ENCODE data around the gene KCTD1. TPM values are rescaled to one million over a fixed set of nuclear protein-coding genes. Genes with fewer than 3 reads are reported as not detected.

The KCTD1 gene
- total RNA-seq, 1 donor from 2014 or later = 31.8 TPM

DNA sequence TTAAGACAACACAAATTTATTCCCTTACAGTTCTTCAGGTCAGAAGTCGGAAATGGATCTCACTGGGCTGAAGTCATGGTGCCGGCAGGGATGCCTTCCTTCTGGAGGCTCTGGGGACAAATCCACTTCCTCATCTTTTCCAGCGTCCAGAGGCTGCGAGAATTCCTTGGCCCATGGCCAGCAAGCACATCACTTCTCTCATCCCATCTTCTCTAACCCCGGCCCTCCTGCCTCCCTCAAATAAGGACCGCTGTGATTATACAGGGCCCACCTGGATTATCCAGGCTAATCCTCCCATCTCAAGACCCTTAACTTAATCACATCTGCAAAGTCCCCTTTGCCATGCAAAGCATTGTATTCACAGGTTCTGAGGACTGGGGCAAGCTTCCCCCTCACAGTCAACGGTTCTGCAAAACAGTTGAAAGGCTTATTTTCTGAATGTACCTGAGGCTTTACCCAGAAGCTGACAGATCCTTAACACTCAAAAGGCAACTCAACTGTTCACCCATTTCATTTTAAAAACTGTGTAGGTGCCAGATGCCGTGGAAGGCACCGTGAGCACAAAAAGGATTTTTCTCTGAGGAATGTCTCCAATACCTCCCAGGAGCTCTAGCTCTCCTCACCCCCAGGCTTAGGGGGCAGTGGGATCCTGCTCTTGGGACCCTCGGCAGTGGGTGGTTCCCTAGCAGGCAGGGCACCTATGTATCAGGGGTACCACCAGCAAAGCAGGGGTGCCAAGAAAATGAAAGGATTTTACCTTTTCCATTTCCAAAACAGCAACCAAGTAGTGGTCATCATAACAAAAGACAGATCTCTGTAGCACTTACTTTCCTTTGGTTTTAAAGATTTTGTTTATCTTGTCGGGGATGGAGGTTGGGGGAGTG is 84.0 kb downstream of the KCTD1 start:
- Mint-ChIP-seq H3K9me3 (ENCODE audit: unreplicated experiment) (no peaks in the 10 kb centered on the region), H3K36me3 (ENCODE audit: low read depth, unreplicated experiment) (peaks cover 15% of the 10 kb centered on the region)
- no peak for FAIRE-seq

DNA sequence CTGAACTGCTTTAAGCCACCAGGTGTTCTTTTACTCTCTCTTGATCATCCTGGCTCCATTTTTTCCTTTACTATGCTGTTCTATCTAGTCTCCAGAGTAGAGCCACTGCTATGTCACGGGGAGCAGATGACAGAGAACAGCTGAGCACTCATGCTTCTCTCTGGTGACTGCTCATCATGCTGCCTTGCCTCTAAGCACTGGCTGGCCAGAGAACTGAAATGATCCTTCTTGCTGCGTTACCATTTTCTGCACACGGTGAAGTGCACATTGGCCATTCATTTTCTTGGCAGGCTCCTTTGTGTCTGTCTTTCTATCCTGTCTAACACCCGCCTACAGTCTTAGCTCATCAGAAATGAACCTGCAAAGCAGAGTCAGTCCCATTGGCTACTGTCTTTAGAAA is 86.0 kb downstream of the KCTD1 start:
- peaks cover 21% of the 10 kb centered on the region for H3K4me1 Mint-ChIP-seq (ENCODE audit: low read depth, unreplicated experiment)
- no peak for DNase-seq (ENCODE audit: low read depth)
- H3K27ac Mint-ChIP-seq (ENCODE audit: unreplicated experiment) = no peak overlapping the region
- Histone ChIP-seq H3K4me3 (ENCODE audit: insufficient read depth, low read depth, low read length) (no peak overlapping the region), H2AFZ (ENCODE audit: low read depth, low read length) (no peak overlapping the region), H4K20me1 (ENCODE audit: insufficient read depth, low read length) (no peaks in the 10 kb centered on the region), H3K27me3 (ENCODE audit: insufficient read depth, low read length) (no peaks in the 10 kb centered on the region), H3K79me2 (ENCODE audit: insufficient read depth, low read length) (no peaks in the 10 kb centered on the region), H3K4me2 (ENCODE audit: low read length) (no peak overlapping the region), H3K9ac (ENCODE audit: low read length) (no peak overlapping the region), H3K4me1 (ENCODE audit: insufficient read depth, low read length) (peaks cover 26% of the 10 kb centered on the region), H3K27ac (ENCODE audit: low read depth, low read length) (no peak overlapping the region), H3K9me3 (ENCODE audit: insufficient read depth, low read depth, low read length) (no peaks in the 10 kb centered on the region), H3K36me3 (ENCODE audit: insufficient read depth, low read length) (no peaks in the 10 kb centered on the region)
- FAIRE-seq = no peak
- H3K4me3 Mint-ChIP-seq (ENCODE audit: unreplicated experiment) = no peak overlapping the region
- H3K9me3 Mint-ChIP-seq (ENCODE audit: unreplicated experiment) = no peaks in the 10 kb centered on the region
- TF ChIP-seq, protein P1, sequence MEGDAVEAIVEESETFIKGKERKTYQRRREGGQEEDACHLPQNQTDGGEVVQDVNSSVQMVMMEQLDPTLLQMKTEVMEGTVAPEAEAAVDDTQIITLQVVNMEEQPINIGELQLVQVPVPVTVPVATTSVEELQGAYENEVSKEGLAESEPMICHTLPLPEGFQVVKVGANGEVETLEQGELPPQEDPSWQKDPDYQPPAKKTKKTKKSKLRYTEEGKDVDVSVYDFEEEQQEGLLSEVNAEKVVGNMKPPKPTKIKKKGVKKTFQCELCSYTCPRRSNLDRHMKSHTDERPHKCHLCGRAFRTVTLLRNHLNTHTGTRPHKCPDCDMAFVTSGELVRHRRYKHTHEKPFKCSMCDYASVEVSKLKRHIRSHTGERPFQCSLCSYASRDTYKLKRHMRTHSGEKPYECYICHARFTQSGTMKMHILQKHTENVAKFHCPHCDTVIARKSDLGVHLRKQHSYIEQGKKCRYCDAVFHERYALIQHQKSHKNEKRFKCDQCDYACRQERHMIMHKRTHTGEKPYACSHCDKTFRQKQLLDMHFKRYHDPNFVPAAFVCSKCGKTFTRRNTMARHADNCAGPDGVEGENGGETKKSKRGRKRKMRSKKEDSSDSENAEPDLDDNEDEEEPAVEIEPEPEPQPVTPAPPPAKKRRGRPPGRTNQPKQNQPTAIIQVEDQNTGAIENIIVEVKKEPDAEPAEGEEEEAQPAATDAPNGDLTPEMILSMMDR (IDR thresholded peaks at IDR 0.05; ENCODE audit: insufficient read depth, low read depth, low read length) = no peak
- TF ChIP-seq EZH2 (IDR thresholded peaks at IDR 0.05; ENCODE audit: insufficient read depth, low read length) = no peak
- H3K36me3 Mint-ChIP-seq (ENCODE audit: low read depth, unreplicated experiment) = peaks cover 20% of the 10 kb centered on the region
- H3K27me3 Mint-ChIP-seq (ENCODE audit: low read depth, unreplicated experiment) = no peaks in the 10 kb centered on the region

More for the DNA sequence above, 84.0 kb downstream of the KCTD1 start:
- H3K4me3 Mint-ChIP-seq (ENCODE audit: unreplicated experiment) = no peak overlapping the region
- no peaks in the 10 kb centered on the region for H3K79me2 ChIP-seq (ENCODE audit: insufficient read depth, low read length)
- H3K9me3 ChIP-seq (ENCODE audit: insufficient read depth, low read depth, low read length) = no peaks in the 10 kb centered on the region
- H2AFZ ChIP-seq (ENCODE audit: low read depth, low read length) = no peak overlapping the region
- H3K9ac ChIP-seq (ENCODE audit: low read length) = no peak overlapping the region
- no peak for DNase-seq (ENCODE audit: low read depth)
- no peaks in the 10 kb centered on the region for H4K20me1 ChIP-seq (ENCODE audit: insufficient read depth, low read length)
- no peaks in the 10 kb centered on the region for H3K27me3 ChIP-seq (ENCODE audit: insufficient read depth, low read length)
- no peaks in the 10 kb centered on the region for H3K36me3 ChIP-seq (ENCODE audit: insufficient read depth, low read length)
- no peaks in the 10 kb centered on the region for H3K27me3 Mint-ChIP-seq (ENCODE audit: low read depth, unreplicated experiment)
- H3K4me1 Mint-ChIP-seq (ENCODE audit: low read depth, unreplicated experiment) = peaks cover 11% of the 10 kb centered on the region
- no peak overlapping the region for H3K4me3 ChIP-seq (ENCODE audit: insufficient read depth, low read depth, low read length)
- H3K27ac ChIP-seq (ENCODE audit: low read depth, low read length) = no peak overlapping the region
- no peak overlapping the region for H3K27ac Mint-ChIP-seq (ENCODE audit: unreplicated experiment)
- H3K4me1 ChIP-seq (ENCODE audit: insufficient read depth, low read length) = peaks cover 14% of the 10 kb centered on the region
- no peak for TF ChIP-seq EZH2 (IDR thresholded peaks at IDR 0.05; ENCODE audit: insufficient read depth, low read length)
- TF ChIP-seq, protein P1 (IDR thresholded peaks at IDR 0.05; ENCODE audit: insufficient read depth, low read depth, low read length) = no peak
- H3K4me2 ChIP-seq (ENCODE audit: low read length) = no peak overlapping the region

DNA sequence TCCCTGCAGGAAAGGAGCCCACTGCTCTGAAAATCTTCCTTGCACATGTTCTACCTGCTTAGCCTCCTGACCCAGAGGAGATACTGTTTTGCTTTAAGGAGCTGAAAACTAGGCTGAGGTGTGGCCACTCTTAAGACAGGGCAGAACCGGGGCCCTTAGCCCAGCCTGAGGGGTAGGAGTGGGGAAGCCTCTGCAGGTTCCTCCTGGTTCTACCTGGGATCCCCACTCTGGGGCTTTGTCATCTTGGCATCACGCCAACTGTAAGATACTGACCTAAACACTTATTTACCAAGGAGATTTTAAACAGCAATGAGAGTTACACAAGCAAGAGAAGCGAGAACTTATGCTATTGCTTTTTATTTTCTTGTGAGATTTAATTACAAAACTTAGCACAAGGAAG is 86.9 kb downstream of the KCTD1 start:
- peak overlapping the region; percentile 29 for H3K27ac ChIP-seq (ENCODE audit: low read depth, low read length)
- H3K9ac ChIP-seq (ENCODE audit: low read length) = no peak overlapping the region
- H3K4me1 ChIP-seq (ENCODE audit: insufficient read depth, low read length) = peaks cover 26% of the 10 kb centered on the region
- no peaks in the 10 kb centered on the region for H3K36me3 ChIP-seq (ENCODE audit: insufficient read depth, low read length)
- TF ChIP-seq, protein P1 (IDR thresholded peaks at IDR 0.05; ENCODE audit: insufficient read depth, low read depth, low read length) = no peak
- no peak for TF ChIP-seq EZH2 (IDR thresholded peaks at IDR 0.05; ENCODE audit: insufficient read depth, low read length)
- no peak overlapping the region for H3K27ac Mint-ChIP-seq (ENCODE audit: unreplicated experiment)
- no peaks in the 10 kb centered on the region for H3K79me2 ChIP-seq (ENCODE audit: insufficient read depth, low read length)
- no peak overlapping the region for H3K4me3 Mint-ChIP-seq (ENCODE audit: unreplicated experiment)
- H3K9me3 Mint-ChIP-seq (ENCODE audit: unreplicated experiment) = no peaks in the 10 kb centered on the region
- H4K20me1 ChIP-seq (ENCODE audit: insufficient read depth, low read length) = no peaks in the 10 kb centered on the region
- H3K4me1 Mint-ChIP-seq (ENCODE audit: low read depth, unreplicated experiment) = peaks cover 21% of the 10 kb centered on the region
- H3K4me3 ChIP-seq (ENCODE audit: insufficient read depth, low read depth, low read length) = no peak overlapping the region
- H2AFZ ChIP-seq (ENCODE audit: low read depth, low read length) = no peak overlapping the region
- no peak for DNase-seq (ENCODE audit: low read depth)
- H3K36me3 Mint-ChIP-seq (ENCODE audit: low read depth, unreplicated experiment) = peaks cover 23% of the 10 kb centered on the region
- H3K4me2 ChIP-seq (ENCODE audit: low read length) = no peak overlapping the region
- H3K9me3 ChIP-seq (ENCODE audit: insufficient read depth, low read depth, low read length) = no peaks in the 10 kb centered on the region
- no peak for FAIRE-seq
- H3K27me3 Mint-ChIP-seq (ENCODE audit: low read depth, unreplicated experiment) = no peaks in the 10 kb centered on the region
- H3K27me3 ChIP-seq (ENCODE audit: insufficient read depth, low read length) = no peaks in the 10 kb centered on the region

Data from astrocyte (in vitro differentiated cells and primary cell).